Amygdala (tissue), 56 donors: ENCODE results near the gene CLSTN1.
"Not testable (repeated sequence)": the region's sequence is repeated elsewhere in the genome, so short reads cannot be mapped to it uniquely, and the experiment has no call there.

Experiments used
- DNase-seq, 56 donors: peaks; one replicate each; lab custom pipeline; 2025; lab: John Stamatoyannopoulos, UW

The CLSTN1 gene

DNA sequence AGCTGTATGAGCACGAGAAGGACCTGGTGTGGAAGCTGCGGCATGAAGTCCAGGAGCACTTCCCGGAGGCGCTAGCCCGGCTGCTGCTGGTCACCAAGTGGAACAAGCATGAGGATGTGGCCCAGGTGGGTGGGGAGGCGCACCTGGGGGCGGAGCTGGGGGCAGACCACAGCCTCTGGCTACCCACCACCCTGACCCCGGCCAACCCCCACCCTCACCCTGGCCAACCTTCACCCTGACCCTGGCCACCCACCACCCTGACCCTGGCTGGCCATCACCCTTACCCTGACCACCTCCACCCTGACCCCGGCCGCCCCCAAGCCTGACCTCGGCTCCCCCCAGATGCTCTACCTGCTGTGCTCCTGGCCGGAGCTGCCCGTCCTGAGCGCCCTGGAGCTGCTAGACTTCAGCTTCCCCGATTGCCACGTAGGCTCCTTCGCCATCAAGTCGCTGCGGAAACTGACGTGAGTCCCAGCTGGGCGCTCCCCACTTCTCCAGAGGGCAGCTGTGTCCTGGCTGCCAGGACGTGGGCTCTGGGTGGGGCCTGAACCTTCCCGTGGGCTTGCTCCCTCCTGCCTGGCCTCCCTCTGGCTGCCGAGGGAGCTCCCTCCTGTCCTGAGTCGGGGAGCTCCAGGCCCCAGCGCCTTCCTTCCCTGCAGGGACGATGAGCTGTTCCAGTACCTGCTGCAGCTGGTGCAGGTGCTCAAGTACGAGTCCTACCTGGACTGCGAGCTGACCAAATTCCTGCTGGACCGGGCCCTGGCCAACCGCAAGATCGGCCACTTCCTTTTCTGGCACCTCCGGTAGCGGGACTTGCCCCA is 102.8 kb downstream of the CLSTN1 start:
- DNase-seq: no peak

DNA sequence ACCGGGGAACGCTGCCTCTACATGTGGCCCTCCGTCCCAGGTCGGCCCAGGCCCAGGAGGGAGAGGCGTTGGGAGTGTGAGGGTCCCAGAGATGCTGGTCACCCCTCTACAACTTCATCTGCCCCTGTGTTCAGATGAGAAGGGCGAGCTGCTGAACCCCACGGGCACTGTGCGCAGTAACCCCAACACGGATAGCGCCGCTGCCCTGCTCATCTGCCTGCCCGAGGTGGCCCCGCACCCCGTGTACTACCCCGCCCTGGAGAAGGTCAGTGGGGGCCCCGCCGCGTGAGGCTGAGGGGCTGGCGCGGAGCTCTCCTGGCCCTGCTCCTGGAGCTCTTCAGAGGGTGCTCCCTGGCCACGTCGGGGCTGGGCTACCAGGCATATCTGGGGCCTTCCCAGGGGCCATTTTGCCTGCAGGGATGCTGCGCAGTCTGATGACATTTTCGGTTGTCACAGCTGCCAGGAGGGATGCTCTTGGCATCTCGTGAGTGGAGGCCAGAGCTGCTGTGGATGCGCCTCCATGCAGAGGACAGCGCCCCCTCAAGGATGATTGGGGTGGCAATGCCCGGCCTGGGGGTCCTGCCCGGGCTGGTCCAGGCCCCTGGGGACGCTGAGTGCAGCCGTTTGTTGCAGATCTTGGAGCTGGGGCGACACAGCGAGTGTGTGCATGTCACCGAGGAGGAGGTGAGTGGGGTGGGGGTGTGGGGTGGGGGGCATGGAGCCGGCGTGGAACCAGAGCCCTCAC is 103.6 kb downstream of the CLSTN1 start:
- DNase-seq: no peak

DNA sequence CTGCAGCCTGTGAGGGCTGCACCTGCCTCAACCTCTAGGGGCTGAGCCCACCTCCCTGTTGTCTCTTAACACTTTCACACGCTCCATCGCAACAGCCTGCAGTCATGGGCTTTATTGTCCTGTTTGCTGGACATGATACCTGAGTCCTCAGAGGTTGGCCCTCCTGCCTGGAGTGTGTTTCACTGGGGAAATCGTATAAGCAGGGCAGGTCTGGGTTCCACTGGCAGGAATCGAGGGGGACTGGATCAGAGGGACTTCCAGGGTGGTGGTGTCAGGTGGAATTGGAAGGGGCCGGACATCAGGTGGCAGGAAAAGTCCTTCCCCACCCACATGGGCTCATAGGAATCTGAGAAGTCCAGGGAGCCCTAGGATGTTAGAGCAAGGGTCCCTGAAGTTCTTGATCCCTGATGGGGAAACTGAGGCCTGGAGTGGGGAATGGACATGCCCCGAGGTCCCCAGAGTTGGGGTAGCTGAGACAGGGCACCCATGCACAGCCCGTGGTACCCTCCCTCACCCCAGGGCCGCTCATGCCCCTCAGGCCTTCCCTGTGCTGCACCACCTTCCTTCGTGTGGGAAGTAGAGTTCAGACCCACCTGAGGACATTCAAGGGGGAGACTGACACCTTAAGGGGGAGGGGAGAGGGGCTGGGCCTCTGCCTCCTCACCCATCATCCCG is 105.6 kb downstream of the CLSTN1 start:
- no peak for DNase-seq

DNA sequence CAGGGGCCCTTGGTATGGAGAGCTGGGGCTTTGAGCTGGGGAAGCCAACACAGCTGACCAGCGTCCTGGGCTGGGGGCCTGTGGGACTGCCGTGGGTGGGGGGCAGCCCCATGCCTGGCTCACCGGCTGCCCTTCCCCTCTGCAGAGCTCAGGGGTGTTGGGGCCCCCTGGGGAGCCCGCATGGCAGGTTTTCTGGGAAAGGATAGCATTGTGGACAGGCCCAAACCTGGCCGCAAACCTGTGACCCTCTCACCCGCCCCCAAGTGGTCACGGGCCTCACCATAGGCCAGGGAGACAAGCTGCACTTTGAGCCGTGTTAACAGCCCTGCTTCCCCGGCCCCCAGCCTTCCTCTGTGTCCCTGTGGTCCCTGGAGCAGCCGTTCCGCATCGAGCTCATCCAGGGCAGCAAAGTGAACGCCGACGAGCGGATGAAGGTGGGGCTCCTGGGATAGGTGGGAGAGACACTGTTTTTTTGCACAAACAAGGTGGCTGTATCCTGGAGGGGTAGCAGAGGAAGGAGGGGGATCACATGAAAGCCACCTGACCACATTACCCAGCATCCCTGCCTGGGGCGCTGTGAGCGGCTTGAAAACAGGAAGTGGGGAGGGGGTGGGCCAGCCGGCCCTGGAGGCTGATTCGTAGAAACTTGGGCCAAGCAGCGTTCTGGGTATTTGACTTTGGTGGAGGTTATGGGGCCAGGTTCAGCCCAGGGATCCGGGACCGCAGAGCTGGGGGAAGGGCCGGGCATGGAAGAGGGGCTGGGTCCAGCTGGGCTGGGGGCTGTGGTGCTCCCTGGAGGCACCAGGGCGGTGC is 106.4 kb downstream of the CLSTN1 start:
- peak in 13 of 56 donors; percentile 11 to 45 (median 24) for DNase-seq

DNA sequence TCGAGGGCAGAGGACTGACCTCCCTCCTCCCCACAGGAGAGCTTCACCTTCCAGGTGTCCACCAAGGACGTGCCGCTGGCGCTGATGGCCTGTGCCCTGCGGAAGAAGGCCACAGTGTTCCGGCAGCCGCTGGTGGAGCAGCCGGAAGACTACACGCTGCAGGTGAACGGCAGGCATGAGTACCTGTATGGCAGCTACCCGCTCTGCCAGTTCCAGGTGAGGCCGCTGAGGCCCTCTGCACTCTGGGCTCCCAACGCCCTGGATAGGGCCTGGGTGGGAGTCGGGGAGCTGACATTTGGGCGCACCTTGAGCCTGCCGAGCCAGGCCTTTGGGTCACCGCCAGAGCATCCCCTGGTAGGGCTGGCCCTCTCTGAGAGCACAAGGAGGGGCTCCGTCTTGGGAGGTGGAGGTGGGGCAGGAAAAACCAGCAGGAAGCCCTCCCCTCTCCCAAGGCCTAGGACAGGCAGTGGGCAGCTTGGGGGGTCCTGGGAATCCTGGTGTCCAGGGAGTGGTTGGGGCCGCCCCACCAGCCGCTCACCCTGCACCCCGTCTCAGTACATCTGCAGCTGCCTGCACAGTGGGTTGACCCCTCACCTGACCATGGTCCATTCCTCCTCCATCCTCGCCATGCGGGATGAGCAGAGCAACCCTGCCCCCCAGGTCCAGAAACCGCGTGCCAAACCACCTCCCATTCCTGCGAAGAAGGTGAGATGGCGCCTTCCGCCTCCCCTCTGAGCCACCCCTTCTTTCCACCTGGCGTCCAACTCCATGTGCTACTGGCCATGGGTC is 107.2 kb downstream of the CLSTN1 start:
- DNase-seq: no peak

DNA sequence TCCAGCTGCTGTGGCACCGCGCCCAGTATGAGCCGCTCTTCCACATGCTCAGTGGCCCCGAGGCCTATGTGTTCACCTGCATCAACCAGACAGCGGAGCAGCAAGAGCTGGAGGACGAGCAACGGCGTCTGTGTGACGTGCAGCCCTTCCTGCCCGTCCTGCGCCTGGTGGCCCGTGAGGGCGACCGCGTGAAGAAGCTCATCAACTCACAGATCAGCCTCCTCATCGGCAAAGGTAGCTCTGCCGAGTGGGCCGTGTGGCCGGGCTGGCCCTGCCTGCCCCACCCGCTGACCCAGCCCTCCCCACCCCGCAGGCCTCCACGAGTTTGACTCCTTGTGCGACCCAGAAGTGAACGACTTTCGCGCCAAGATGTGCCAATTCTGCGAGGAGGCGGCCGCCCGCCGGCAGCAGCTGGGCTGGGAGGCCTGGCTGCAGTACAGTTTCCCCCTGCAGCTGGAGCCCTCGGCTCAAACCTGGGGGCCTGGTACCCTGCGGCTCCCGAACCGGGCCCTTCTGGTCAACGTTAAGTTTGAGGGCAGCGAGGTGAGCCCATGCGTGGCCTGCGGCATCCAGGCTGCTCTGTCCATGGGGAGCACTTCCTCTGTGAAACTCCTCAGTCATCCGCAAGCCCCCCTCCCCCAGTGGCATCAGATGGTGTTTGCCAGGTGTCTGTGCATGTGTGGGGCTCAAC is 108.1 kb downstream of the CLSTN1 start:
- DNase-seq: no peak

DNA sequence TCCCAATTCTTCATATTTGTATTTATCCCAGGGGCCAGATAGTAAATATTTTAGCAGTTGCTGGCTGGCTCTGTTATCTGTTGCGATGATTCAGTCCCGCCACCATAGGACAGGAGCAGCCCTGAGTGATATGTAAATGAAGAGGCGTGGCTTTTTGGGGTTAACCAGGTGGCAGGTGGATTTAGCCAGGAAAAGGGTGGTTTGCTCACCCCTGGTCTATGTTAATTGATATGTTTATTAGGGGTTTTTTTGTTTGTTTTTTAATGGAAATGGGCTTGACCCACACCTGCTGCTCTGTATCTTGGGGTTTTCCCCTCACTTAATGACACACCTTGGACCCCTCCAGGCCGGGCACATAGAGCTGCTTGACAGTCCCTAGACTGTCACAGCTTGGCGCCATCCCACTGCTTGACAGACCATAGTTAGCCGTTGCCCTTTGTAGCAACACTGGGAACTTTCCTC is 109.5 kb downstream of the CLSTN1 start:
- DNase-seq: no peak

DNA sequence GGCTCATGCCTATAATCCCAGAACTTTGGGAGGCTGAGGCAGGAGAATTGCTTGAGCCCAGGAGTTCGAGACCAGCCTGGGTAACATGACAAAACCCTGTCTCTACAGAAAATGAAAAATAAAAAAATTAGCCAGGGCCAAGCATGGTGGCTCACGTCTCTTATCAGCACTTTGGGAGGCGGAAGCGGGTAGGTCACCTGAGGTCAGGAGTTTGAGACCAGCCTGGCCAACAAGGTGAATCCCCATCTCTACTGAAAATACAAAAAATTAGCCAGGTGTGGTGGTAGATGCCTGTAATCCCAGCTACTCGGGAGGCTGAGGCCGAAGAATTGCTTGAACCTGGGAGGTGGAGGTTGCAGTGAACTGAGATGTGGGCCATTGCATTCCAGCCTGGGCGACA is 111.0 kb downstream of the CLSTN1 start:
- not testable (repeated sequence) for DNase-seq

DNA sequence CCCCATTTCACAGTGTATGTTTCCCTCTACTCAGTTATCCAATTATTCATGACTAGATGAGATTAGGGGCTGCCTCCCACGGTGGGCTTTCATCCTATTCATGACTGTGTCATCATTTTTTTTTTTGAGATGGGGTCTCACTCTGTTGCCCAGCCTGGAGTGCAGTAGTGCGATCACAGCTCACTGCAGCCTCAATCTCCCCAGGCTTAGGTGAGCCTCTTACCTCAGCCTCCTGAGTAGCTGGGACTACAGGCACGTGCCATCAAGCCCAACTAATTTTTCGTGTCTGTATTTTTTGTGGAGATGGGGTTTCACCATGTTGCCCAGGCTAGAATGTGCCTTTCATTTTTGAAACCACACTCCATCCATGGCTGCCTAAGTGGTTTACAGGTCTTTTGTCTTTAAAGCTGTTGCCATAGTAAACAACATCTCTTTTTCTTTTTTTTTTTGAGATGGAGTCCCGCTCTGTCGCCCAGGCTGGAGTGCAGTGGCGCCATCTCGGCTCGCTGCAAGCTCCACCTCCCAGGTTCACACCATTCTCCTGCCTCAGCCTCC is 112.2 kb downstream of the CLSTN1 start:
- DNase-seq: no peak

DNA sequence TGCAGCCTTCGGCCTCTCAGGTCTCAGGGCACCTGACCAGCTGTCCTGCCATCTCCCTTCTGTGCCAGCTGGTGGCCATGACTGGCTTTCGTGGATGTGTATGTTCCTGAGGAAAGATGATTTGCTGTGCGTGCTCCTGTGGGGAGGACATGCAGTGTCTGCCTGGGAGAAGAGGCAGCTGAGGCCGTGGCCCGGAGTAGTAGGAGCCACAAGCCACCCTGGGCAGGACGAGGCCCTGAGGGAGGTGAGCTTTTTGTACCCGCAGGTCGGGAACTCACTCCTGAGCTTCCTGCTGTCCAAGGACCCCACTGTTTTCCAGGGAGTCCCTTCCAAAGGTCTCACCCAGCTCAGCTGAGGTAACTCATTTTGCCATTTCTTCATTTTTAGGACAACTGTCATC is 113.7 kb downstream of the CLSTN1 start:
- DNase-seq: no peak

DNA sequence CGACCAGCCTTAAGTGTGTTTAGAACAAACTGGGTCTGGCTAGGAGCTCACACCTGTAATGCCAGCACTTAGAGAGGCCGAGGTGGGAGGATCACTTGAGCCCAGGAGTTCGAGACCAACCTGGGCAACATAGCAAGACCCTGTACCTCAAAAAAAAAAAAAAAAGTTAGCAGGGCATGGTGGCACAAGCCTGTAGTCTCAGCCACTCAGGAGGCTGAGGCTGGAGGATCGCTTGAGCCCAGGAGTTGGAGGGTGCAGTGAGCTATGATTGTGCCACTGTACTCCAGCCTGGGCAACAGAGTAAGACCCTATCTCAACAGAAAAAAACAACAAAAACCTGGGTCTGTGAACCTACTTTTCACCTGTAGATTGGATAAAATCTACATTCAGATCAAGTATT is 117.6 kb downstream of the CLSTN1 start:
- no peak for DNase-seq

DNA sequence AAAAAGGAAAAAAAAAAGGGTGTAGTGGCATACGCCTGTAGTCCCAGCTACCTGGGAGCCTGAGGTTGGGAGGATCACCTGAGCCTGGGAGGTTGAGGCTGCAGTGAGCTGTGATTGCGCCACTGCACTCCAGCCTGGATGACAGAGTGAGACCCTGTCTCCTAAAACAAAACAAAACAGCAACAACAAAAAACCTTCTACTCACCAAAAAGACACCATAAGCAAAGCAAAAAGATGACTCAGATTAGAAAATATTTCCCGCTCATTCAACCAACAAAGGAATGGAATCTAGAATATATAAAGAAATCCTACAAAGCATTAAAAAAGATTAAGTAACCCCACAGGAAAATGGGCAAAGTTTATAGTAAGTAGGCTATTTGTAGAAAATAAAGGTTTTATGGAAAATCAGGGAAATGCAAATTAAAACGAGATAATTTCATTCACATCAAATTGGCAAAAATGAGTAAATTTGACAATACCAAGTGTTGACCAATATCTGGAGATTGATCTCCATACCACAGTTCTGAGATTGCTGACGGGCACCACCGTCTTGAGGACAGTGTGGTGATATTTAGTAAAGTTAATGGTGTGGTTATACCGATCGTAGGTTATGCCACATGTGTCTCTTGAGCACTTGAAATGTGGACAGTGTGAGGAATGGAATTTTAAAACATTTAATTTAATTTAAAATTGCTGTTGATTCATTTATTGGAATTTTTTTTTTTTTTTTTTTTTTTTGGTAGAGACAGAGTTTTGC is 118.2 kb downstream of the CLSTN1 start:
- no peak for DNase-seq

DNA sequence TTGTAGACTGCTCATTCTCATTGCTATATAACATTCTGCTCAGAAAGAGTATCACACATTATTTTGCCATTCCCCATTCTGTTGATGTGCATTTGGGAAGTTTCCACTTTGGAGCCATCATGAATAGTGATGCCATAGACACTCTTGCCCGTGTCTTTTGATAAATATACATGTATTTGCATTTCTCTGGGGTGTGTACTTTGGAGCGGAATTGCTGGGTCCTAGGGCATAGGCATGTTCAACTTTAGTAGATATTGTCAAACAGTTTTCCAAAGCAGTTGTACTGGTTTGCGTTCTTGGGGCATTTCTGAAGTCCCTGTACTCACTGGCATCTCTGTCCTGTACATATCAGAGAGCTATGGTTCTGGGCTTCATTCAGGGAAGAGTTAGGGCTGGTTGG is 120.1 kb downstream of the CLSTN1 start:
- no peak for DNase-seq

DNA sequence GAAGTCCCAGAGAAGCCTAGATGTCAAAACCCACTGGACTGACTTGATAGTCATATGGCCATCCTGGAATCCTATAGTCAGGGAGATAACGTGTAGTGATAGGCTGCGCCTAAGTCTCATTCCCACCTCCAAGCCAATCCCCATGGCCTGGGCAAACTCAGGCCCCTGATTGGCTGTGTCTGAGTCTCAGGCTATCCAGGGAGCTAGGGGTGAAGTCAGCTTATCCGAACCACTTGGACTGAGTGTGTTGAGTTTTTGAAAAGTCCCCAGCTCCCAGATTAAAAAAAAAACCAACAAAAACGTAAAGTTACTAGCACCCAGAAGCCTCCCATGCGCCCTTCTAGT is 120.6 kb downstream of the CLSTN1 start:
- DNase-seq: no peak

DNA sequence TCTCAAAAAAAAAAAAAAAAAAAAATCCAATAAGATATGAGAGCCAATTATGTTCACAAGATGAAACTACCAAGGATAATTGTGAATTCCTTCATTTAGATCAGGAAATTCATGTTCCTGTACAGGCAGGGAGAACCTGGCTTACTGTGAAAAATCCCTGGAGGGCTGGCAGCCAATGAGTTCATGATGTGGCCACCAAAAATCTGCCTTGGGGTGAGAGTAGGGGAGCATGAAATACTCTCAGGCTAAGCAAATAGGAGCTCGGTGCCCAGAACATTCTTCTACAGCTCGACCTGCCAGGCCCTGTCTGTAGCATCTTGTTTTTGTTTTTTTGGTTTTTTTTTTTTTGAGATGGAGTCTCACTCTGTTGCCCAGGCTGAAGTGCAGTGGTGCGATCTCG is 122.1 kb downstream of the CLSTN1 start:
- no peak for DNase-seq

DNA sequence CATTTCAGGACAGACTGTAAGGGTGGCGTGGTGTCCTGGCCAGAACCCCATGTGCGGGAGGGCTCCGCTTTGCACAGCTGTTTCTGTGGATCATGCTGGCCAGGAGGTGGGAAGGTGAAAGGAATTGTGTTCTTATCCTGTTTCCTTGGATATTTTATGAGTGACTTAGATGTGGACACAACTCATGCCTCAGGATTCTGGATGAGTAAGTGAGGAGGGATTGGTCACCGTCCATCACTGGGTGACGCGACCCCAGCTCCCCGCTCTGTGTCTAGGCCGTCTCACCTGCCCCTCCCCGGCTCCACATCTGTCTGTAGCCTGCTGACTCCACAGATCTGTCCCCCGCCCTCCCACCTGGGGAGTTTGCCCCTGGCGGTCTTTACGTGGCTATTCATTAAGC is 123.4 kb downstream of the CLSTN1 start:
- DNase-seq: no peak

DNA sequence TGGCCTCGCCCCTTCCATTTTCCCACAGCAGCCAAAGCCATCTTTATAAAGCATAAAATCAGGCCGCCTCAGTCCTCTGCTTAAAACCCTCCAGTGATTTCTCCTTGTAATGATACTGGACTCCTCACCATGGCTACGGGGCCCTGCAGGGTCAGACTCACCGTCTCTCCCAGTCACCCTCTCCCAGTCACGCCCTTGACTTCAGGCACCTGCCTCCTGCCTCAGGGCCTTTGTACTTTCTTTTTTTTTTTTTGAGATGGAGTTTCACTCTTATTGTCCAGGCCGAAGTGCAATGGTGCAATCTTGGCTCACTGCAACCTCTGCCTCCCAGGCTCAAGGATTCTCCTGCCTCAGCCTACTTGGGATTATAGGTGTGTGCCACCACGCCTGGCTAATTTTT is 124.4 kb downstream of the CLSTN1 start:
- DNase-seq: no peak

DNA sequence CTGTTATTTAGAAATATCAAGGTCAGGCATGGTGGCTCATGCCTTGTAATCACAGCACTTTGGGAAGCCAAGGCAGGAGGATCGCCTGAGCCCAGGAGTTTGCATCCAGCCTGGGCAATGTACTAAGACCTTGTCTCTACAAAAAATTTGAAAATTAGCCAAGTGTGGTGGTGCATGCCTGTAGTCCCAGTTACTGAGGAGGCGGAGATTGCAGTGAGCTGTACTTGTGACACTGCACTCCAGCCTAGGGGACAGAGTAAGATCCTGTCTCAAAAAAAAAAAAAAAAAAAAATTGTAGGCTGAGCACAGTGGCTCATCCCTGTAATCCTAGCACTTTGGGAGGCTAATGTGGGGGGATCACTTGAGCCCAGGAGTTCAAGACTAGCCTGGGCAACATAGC is 127.0 kb downstream of the CLSTN1 start:
- DNase-seq: no peak
